RWPE2 (cell line): ENCODE measurements around the gene HMGXB4.

ENCODE experiments used
- ATAC-seq: fragments of 200-7000 bp; cut with Tn5 transposase; 3 replicates; pipeline ENCODE4 v1.9.1; 2021; ENCODE audit warnings: low read depth
- DNase-seq: peaks from one replicate; pipeline ENCODE4 v3.0.0-alpha.2; 2020; ENCODE audit warnings: low spot score
- H3K27ac ChIP-seq: fragments of 450-650 bp; 2 replicates; pipeline ENCODE4 v1.5.1; 2017; ENCODE audit warnings: mild to moderate bottlenecking; ENCODE audit not compliant: poor library complexity, severe bottlenecking
- H3K27me3 ChIP-seq: fragments of 250-450 bp; sonication (Bioruptor Pico); 2 replicates; pipeline ENCODE4 v1.5.1; 2021; ENCODE audit warnings: mild to moderate bottlenecking, moderate library complexity; ENCODE audit not compliant: insufficient read depth, poor library complexity, severe bottlenecking
- H3K36me3 ChIP-seq: fragments of 250-450 bp; sonication (Bioruptor Pico); 2 replicates; pipeline ENCODE4 v1.5.1; 2020; ENCODE audit warnings: low read depth, mild to moderate bottlenecking, moderate library complexity
- H3K4me1 ChIP-seq: fragments of 250-450 bp; sonication (Bioruptor Pico); 2 replicates; pipeline ENCODE4 v1.5.1; 2021; ENCODE audit warnings: mild to moderate bottlenecking, moderate library complexity; ENCODE audit not compliant: insufficient read depth, poor library complexity, severe bottlenecking
- H3K4me3 ChIP-seq: fragments of 250-450 bp; sonication (Bioruptor Pico); 2 replicates; pipeline ENCODE4 v1.5.1; 2021; ENCODE audit warnings: mild to moderate bottlenecking, moderate library complexity; ENCODE audit not compliant: severe bottlenecking
- H3K9me3 ChIP-seq: fragments of 250-450 bp; sonication (Bioruptor Pico); 2 replicates; pipeline ENCODE4 v1.5.1; 2021; ENCODE audit warnings: mild to moderate bottlenecking, moderate library complexity; ENCODE audit not compliant: severe bottlenecking
- TF ChIP-seq, protein P1 (sequence below): fragments of 450-650 bp; IDR thresholded peaks from one replicate; pipeline ENCODE4 v1.5.1; 2017; ENCODE audit warnings: mild to moderate bottlenecking, moderate library complexity; ENCODE audit not compliant: poor library complexity, severe bottlenecking

HMGXB4 gene, protein sequence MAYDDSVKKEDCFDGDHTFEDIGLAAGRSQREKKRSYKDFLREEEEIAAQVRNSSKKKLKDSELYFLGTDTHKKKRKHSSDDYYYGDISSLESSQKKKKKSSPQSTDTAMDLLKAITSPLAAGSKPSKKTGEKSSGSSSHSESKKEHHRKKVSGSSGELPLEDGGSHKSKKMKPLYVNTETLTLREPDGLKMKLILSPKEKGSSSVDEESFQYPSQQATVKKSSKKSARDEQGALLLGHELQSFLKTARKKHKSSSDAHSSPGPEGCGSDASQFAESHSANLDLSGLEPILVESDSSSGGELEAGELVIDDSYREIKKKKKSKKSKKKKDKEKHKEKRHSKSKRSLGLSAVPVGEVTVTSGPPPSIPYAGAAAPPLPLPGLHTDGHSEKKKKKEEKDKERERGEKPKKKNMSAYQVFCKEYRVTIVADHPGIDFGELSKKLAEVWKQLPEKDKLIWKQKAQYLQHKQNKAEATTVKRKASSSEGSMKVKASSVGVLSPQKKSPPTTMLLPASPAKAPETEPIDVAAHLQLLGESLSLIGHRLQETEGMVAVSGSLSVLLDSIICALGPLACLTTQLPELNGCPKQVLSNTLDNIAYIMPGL

DNA sequence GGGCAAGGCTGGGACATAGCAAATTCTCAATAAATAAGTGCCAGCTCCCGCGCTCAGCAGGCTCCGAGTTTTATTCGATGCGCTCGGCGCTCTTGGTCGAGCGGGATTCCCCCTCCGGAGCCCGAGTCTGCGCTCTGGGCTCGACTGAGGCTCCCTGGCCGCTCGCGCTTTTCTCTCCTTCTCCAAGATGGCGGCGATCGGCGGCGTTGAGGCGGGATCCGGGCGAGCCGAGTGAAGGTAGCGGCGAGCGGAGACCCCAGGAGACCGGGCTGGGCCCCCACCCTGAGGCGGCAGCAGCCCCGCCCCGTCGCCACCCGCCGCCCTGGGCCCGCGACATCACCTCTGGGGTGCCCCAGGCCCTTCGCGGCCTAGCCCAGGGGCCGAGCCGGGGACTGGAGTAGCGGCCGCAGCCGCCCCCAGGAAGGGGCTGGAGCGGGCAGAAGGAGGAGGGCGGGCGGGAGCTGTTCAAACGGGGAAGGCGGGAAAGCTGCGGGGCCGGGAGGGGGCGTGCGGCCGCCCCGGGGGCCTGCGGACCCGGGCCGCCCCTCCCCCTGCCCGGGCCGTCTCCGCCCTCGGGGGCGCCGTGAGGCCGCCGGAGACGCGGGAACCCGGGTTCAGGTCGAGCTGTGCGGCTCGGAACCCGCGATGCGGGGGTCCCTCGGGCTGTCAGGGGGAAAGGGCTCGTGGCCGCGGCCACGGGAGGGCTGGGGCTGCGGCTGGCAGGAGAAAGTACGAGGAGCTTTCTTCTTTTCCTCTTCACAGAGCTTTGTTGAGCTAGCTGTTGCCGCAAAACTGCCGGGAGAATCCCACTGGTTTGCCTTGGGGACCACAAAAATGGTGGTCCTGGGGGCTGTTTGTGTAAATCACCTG is at the start of gene HMGXB4:
TSS of gene HMGXB4 (plus strand) at position 173 of the 870 bp plus-strand sequence. CDS start 4,898 bp downstream, outside the sequence.
- H3K9me3 ChIP-seq: no peaks in the 10 kb centered on the region
- peaks cover 38% of the 10 kb centered on the region for H3K36me3 ChIP-seq
- no peaks in the 10 kb centered on the region for H3K27me3 ChIP-seq
- H3K4me3 ChIP-seq: peak within 1 kb of the TSS; percentile 95
- ATAC-seq: peak; percentile 91
- H3K27ac ChIP-seq: peak within 1 kb of the TSS; percentile 72
- peak; percentile 84 for DNase-seq
- peaks cover 3% of the 10 kb centered on the region for H3K4me1 ChIP-seq
- TF ChIP-seq, protein P1, sequence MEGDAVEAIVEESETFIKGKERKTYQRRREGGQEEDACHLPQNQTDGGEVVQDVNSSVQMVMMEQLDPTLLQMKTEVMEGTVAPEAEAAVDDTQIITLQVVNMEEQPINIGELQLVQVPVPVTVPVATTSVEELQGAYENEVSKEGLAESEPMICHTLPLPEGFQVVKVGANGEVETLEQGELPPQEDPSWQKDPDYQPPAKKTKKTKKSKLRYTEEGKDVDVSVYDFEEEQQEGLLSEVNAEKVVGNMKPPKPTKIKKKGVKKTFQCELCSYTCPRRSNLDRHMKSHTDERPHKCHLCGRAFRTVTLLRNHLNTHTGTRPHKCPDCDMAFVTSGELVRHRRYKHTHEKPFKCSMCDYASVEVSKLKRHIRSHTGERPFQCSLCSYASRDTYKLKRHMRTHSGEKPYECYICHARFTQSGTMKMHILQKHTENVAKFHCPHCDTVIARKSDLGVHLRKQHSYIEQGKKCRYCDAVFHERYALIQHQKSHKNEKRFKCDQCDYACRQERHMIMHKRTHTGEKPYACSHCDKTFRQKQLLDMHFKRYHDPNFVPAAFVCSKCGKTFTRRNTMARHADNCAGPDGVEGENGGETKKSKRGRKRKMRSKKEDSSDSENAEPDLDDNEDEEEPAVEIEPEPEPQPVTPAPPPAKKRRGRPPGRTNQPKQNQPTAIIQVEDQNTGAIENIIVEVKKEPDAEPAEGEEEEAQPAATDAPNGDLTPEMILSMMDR: no peak

DNA sequence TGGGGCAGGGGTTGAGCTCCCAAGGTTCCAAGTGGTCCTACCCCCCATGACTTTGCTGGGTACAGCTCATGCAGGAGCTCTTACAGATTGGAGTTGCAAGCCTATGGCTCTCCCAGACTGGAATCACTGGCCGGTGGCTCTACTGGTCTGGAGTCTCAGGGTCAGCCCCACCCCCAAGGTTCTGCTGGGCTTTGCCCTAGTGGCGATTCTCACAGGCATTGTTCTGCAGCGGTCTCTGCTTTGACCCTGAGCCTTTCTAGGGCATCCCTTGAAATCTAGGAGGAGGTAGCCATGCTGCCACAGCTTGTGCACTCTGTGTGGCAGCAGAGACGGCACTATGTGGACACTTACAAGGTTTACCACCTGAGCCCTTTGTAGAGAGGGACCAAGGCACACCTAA is 49.3 kb upstream of the HMGXB4 start:
- no peak overlapping the region for H3K27ac ChIP-seq
- H3K4me1 ChIP-seq: no peaks in the 10 kb centered on the region
- H3K36me3 ChIP-seq: no peaks in the 10 kb centered on the region
- H3K4me3 ChIP-seq: no peak overlapping the region
- H3K9me3 ChIP-seq: no peaks in the 10 kb centered on the region
- no peaks in the 10 kb centered on the region for H3K27me3 ChIP-seq
- DNase-seq: no peak
- ATAC-seq: no peak
- TF ChIP-seq, protein P1: no peak

DNA sequence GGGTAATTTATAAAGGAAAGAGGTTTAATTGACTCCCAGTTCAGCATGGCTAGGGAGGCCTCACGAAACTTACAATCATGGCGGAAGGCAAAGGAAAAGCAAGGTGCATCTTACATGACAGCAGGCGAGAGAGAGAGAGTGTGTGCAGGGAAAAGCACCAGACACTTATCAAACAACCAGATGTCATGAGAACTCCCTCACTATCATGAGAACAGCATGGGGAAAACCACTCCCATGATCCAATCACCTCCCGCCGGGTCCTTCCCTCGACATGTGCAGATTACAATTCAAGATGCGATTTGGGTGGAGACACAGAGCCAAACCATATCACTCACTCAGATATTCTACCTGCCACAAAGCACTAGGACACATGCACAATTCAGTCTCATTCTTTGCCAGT is 48.1 kb upstream of the HMGXB4 start:
- ATAC-seq: no peak
- Histone ChIP-seq H3K4me3 (no peak overlapping the region), H3K36me3 (no peaks in the 10 kb centered on the region), H3K9me3 (no peaks in the 10 kb centered on the region), H3K27me3 (no peaks in the 10 kb centered on the region), H3K4me1 (no peaks in the 10 kb centered on the region), H3K27ac (no peak overlapping the region)
- no peak for DNase-seq
- TF ChIP-seq, protein P1: no peak

DNA sequence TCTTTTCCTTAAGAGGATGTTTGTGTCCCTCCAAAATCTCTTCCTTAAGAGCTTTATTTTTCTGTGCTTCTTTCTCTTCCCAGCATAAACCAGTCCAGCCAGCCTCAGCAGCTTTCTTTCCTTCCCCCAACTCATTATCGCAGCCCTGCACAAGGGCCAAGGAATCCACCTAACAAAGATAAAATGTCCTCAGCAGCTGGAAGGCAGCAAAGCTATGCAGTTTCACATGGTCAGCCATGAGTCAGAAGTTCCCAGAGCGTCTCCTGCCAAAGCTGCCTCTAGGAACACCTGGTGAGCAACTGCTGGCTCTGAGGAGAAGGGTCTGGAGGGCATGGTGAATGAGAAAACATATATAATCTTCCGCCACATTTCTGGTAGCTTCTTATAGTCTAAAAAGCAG is 45.3 kb upstream of the HMGXB4 start:
- no peak overlapping the region for H3K4me3 ChIP-seq
- no peaks in the 10 kb centered on the region for H3K9me3 ChIP-seq
- H3K27me3 ChIP-seq: no peaks in the 10 kb centered on the region
- no peaks in the 10 kb centered on the region for H3K4me1 ChIP-seq
- ATAC-seq (no peak), DNase-seq (no peak)
- no peak overlapping the region for H3K27ac ChIP-seq
- no peaks in the 10 kb centered on the region for H3K36me3 ChIP-seq
- TF ChIP-seq, protein P1: no peak
